Measurements from ENCODE around the gene MAP3K14. TPM values are rescaled to one million over a fixed set of nuclear protein-coding genes. Genes with fewer than 3 reads are reported as not detected.

The MAP3K14 gene
- total RNA-seq, 1 experiment from 2014 or later: 16.4 TPM

- H3K9me2 ChIP-seq (ENCODE audit: insufficient read depth): no peaks in the 10 kb centered on the region
- H3K9ac ChIP-seq (ENCODE audit: low read length): no peak overlapping the region
- no peak for ATAC-seq
- RAD21 ChIA-PET (ENCODE audit: low non-redundant PET in 1 of 2, low total read pairs in 2 of 2, uncharacterized antibody in 2 of 2, unreplicated experiment in 2 of 2): interaction anchor here in 1 of 2 experiments (1.0 kb wide), 1 partner anchor 101 kb away, joined by 4 read pairs; the partner anchor contains the start of gene ACBD4
- no peak overlapping the region for H3K4me3 ChIP-seq (replicated peaks in 1 of 2; ENCODE audit: low read depth in 1 of 2, low read length in 2 of 2)
- H3K4me2 ChIP-seq (ENCODE audit: low read length): no peak overlapping the region
- no peak overlapping the region for H3K27ac ChIP-seq (ENCODE audit: low read depth, low read length)
- no TSS peak for BruUV-seq (replicated peaks)
- POLR2A ChIA-PET: no interaction called here
- H2AFZ ChIP-seq (ENCODE audit: low read depth, low read length, poor library complexity, severe bottlenecking): no peak overlapping the region
- H3K4me1 ChIP-seq (ENCODE audit: control insufficient read depth in 1 of 2, insufficient read depth in 2 of 2, low read length in 2 of 2): peaks cover 6 to 13% of the 10 kb centered on the region in 2 experiments; a peak in 3 of 4 replicates
- no peaks in the 10 kb centered on the region for H3K79me2 ChIP-seq (ENCODE audit: insufficient read depth, low read length)
- no peaks in the 10 kb centered on the region for H3K9me3 ChIP-seq (ENCODE audit: control insufficient read depth in 1 of 2, insufficient read depth in 1 of 2, low read depth in 1 of 2, low read length in 2 of 2)
- DNase-seq (ENCODE audit: low read depth, low spot score): no peak
- no peaks in the 10 kb centered on the region for H3K36me3 ChIP-seq (ENCODE audit: control insufficient read depth in 1 of 2, insufficient read depth in 2 of 2, low read length in 2 of 2)
- H4K20me1 ChIP-seq (ENCODE audit: insufficient read depth): no peaks in the 10 kb centered on the region
- H3K27me3 ChIP-seq (ENCODE audit: insufficient read depth, low read length): no peaks in the 10 kb centered on the region
- TF ChIP-seq CTCF (IDR thresholded peaks at IDR 0.05 in 2 of 3, conservative IDR thresholded peaks at IDR 0.05 in 1 of 3; ENCODE audit: borderline replicate concordance in 1 of 3, insufficient read depth in 1 of 3, low read depth in 2 of 3, low read length in 2 of 3) (no peak), EZH2 (IDR thresholded peaks at IDR 0.05) (no peak), EGR1 (IDR thresholded peaks at IDR 0.05; ENCODE audit: low read depth) (no peak), POLR2AphosphoS5 (IDR thresholded peaks at IDR 0.05; ENCODE audit: low read depth, low read length) (no peak), POLR2A (IDR thresholded peaks at IDR 0.05; ENCODE audit: borderline replicate concordance, extremely low read depth, insufficient read depth, insufficient read length) (no peak), SRF (IDR thresholded peaks at IDR 0.05; ENCODE audit: low read depth) (no peak), ATF3 (IDR thresholded peaks at IDR 0.05) (no peak), CBX3 (IDR thresholded peaks at IDR 0.05; ENCODE audit: low read depth) (no peak)
- intact Hi-C loops (cut with micrococcal nuclease): no loop called here
- CTCF ChIA-PET: interaction anchor here (0.7 to 3.4 kb wide), 8 partner anchors 8 to 135 kb away, joined by 3 to 34 read pairs (median 4); partner anchors contain the start of gene ACBD4
These were observed 80.6 kb downstream of the MAP3K14 start for GRCh38 chr17:45236282-45236606.

Data from HCT116 (cell line).